Pancreas (tissue), 10 donors: ENCODE data around the gene AOPEP. TPM values are rescaled to one million over a fixed set of nuclear protein-coding genes. Genes with fewer than 3 reads are reported as not detected.
A peak's percentile ranks its signal among the peaks of the same experiment; 100 is the strongest.

ENCODE experiments used
- ATAC-seq, 4 donors: fragments of 200-7000 bp; cut with Tn5 transposase; one replicate each; pipeline versions ENCODE4 v1.8.0 to v1.9.1; 2020; ENCODE audit warnings: mild to moderate bottlenecking in 4 of 4, moderate library complexity in 4 of 4
- DNase-seq, 6 donors: peaks; one replicate each; pipeline ENCODE4 v3.0.0-alpha.2; 2020
- FAIRE-seq: peaks from 2 replicates; lab custom pipeline; 2012; peaks lifted over from hg19 to GRCh38; lab: Jason Lieb, UNC
- H3K27ac ChIP-seq, 4 donors: fragments of 200-600 bp; sonication (generic); 1 replicate in 3 of 4; 2 replicates in 1 of 4; pipeline versions ENCODE4 v1.5.0 to v1.8.0; 2020
- H3K27me3 ChIP-seq, 4 donors: fragments of 200-600 bp; one replicate each; pipeline ENCODE4 v1.8.0; 2021
- H3K36me3 ChIP-seq, 3 donors: fragments of 200-600 bp; sonication (generic) in 1 of 3; one replicate each; pipeline versions ENCODE4 v1.5.0 to v1.8.0; 2020 to 2021
- H3K4me1 ChIP-seq, 3 donors: fragments of 200-600 bp; one replicate each; pipeline ENCODE4 v1.8.0; 2021
- H3K4me3 ChIP-seq, 4 donors: fragments of 200-600 bp; sonication (generic) in 2 of 4; one replicate each; pipeline versions ENCODE4 v1.5.0 to v1.8.0; 2020 to 2021
- H3K9me3 ChIP-seq, 4 donors: fragments of 200-600 bp; one replicate each; pipeline ENCODE4 v1.8.0; 2021
- CTCF ChIP-seq, 4 donors: fragments of 200-600 bp; sonication (generic) in 3 of 4; IDR thresholded peaks; one replicate each; pipeline versions ENCODE4 v1.5.0 to v1.8.0; 2021; ENCODE audit warnings: antibody characterized with exemption in 4 of 4
- WGBS, 2 donors: extraction: QIAGEN DNeasy Blood & Tissue Kit; methylation state at CpG; one replicate each; pipeline ENCODE4 v1.1.7; 2013; 5-methylcytosine and 5-hydroxymethylcytosine counted together
- intact Hi-C, 3 donors: fragments of 100-400 bp; cut with DNase I; formaldehyde crosslinking; loops; one replicate each; pipeline versions ENCODE4 v1.11.1 to v1.14.2; 2022
- polyA plus RNA-seq, 2 donors: library from polyadenylated mRNA; stranded (reverse); fragments of 200-250 nt; gene quantifications; one replicate each; pipeline ENCODE4 v1.2.3, GENCODE V29; 2013
- total RNA-seq, 6 donors: library from RNA; stranded (reverse); fragmentation: NEBNext Ultra II Directional in 4 of 6; extraction: Animal tissue kit (Norgen Biotek cat#: 25700) in 4 of 6; gene quantifications; one replicate each; pipeline versions ENCODE4 v1.2.1 to v1.2.4, GENCODE V29; 2021 to 2023
- donor health status: healthy with polysubstance abuse.
- donor health status: DM: no; HTN: no; CAD: no; lungs with moderate emphysema.
- donor health status: DM: no; HTN: no; CAD: no.
- donor health status: control.
- donor health status: control.
- donor health status: Bipolar disorder and iron deficiency.
- donor health status: DM: yes; HTN: yes; CAD: no.
- donor health status: DM: no; HTN: no; CAD: no.
- donor health status: DM: no; HTN: no; CAD: no.
- donor health status: DM: yes; HTN: yes; CAD: no.

Gene AOPEP
- total and polyA plus RNA-seq, 8 donors: 50.5 to 140 (median 76.7) TPM

GRCh38 chr9:95076696-95077052 lies 350.2 kb downstream of the AOPEP start:
- Histone ChIP-seq H3K27me3 (no peaks in the 10 kb centered on the region), H3K4me3 (no peak overlapping the region), H3K4me1 (peaks cover 38 to 62% (median 48%) of the 10 kb centered on the region in 3 donors), H3K9me3 (no peaks in the 10 kb centered on the region), H3K36me3 (peaks cover 5 to 51% (median 10%) of the 10 kb centered on the region in 3 donors), H3K27ac (peak overlapping the region in 2 of 4 donors; percentile 4 to 46)
- FAIRE-seq (no peak), DNase-seq (peak in 1 of 6 donors; percentile 18), ATAC-seq (no peak)
- intact Hi-C loops: no loop called here
- TF ChIP-seq CTCF (IDR thresholded peaks at IDR 0.05): no peak
- 34 to 39% methylated on average over 1 of the region's 1 CpG for WGBS, 2 donors

- H3K36me3 ChIP-seq: peaks cover 5 to 57% (median 15%) of the 10 kb centered on the region in 3 donors
- peaks cover 38 to 57% (median 43%) of the 10 kb centered on the region in 3 donors for H3K4me1 ChIP-seq
- no peak for FAIRE-seq
- peak overlapping the region in 3 of 4 donors; percentile 4 to 46 (median 33) for H3K27ac ChIP-seq
- 52 to 58% methylated on average over 18 of the region's 18 CpGs for WGBS, 2 donors
- peak in 2 of 6 donors; percentile 3 to 40 for DNase-seq
- ATAC-seq: no peak
- no peak overlapping the region for H3K4me3 ChIP-seq
- intact Hi-C loops: no loop called here
- H3K27me3 ChIP-seq: no peaks in the 10 kb centered on the region
- TF ChIP-seq CTCF (IDR thresholded peaks at IDR 0.05): no peak
- no peaks in the 10 kb centered on the region for H3K9me3 ChIP-seq
Observed at GRCh38 chr9:95077053-95077765, 350.7 kb downstream of the AOPEP start.

GRCh38 chr9:95077766-95078370 lies 351.4 kb downstream of the AOPEP start:
- no peak for TF ChIP-seq CTCF (IDR thresholded peaks at IDR 0.05)
- no peak overlapping the region for H3K4me3 ChIP-seq
- WGBS, 2 donors: 55 to 61% methylated on average over 17 of the region's 17 CpGs
- peaks cover 36 to 51% (median 38%) of the 10 kb centered on the region in 3 donors for H3K4me1 ChIP-seq
- H3K27ac ChIP-seq: peak overlapping the region in 2 of 4 donors; percentile 17 to 33
- FAIRE-seq: no peak
- intact Hi-C loops: no loop called here
- no peaks in the 10 kb centered on the region for H3K9me3 ChIP-seq
- ATAC-seq: no peak
- DNase-seq: peak in 2 of 6 donors; percentile 21 to 42
- H3K27me3 ChIP-seq: no peaks in the 10 kb centered on the region
- H3K36me3 ChIP-seq: peaks cover 10 to 63% (median 22%) of the 10 kb centered on the region in 3 donors

- Histone ChIP-seq H3K36me3 (peaks cover 10 to 64% (median 25%) of the 10 kb centered on the region in 3 donors), H3K4me3 (no peak overlapping the region), H3K9me3 (no peaks in the 10 kb centered on the region), H3K27me3 (no peaks in the 10 kb centered on the region), H3K4me1 (peaks cover 35 to 45% (median 38%) of the 10 kb centered on the region in 3 donors), H3K27ac (peak overlapping the region in 2 of 4 donors; percentile 1 to 17)
- TF ChIP-seq CTCF (IDR thresholded peaks at IDR 0.05): no peak
- ATAC-seq: no peak
- WGBS, 2 donors: 69 to 76% methylated on average over 12 of the region's 12 CpGs
- peak in 1 of 6 donors; percentile 6 for DNase-seq
- no peak for FAIRE-seq
- intact Hi-C loops: no loop called here
Observed at GRCh38 chr9:95078511-95078910, 352.0 kb downstream of the AOPEP start.
